HepG2 (cell line): ENCODE measurements around the gene RANBP3L. TPM values are rescaled to one million over a fixed set of nuclear protein-coding genes. Genes with fewer than 3 reads are reported as not detected.

Experiments used
- AGO2 ChIP-seq: fragments of 200-400 bp; formaldehyde crosslinking; optimal IDR thresholded peaks from 2 replicates; pipeline ENCODE3; 2017; ENCODE audit warnings: mild to moderate bottlenecking, low read depth, low read length, moderate library complexity
- ATF7-NPFF ChIP-seq: sonication (generic); formaldehyde crosslinking; IDR thresholded peaks from 2 replicates; pipeline ENCODE4 v1.8.1; 2023; ENCODE audit warnings: mild to moderate bottlenecking, low read depth, missing genetic modification reagents, moderate library complexity
- BCL6 ChIP-seq: IDR thresholded peaks from 2 replicates; pipeline ENCODE4 v1.6.1; 2016; ENCODE audit warnings: missing genetic modification reagents, missing compliant biosample characterization
- DRAP1 ChIP-seq: IDR thresholded peaks from 2 replicates; pipeline ENCODE4 v1.6.1; 2016; ENCODE audit warnings: missing genetic modification reagents, missing compliant biosample characterization
- DZIP1 ChIP-seq: sonication (generic); formaldehyde crosslinking; IDR thresholded peaks from 2 replicates; pipeline ENCODE4 v1.5.0; 2020; ENCODE audit warnings: mild to moderate bottlenecking, missing genetic modification reagents
- EED ChIP-seq: sonication (generic); formaldehyde crosslinking; IDR thresholded peaks from 2 replicates; pipeline ENCODE4 v1.5.0; 2020; ENCODE audit warnings: mild to moderate bottlenecking, missing genetic modification reagents
- GABPB1 ChIP-seq: IDR thresholded peaks from 2 replicates; pipeline ENCODE4 v1.6.1; 2016; ENCODE audit warnings: mild to moderate bottlenecking, missing genetic modification reagents, moderate library complexity, missing compliant biosample characterization
- HDAC1 ChIP-seq: sonication (generic); formaldehyde crosslinking; IDR thresholded peaks from 2 replicates; pipeline ENCODE4 v1.5.1; 2020; ENCODE audit warnings: mild to moderate bottlenecking, missing genetic modification reagents
- JUN ChIP-seq: sonication (generic); formaldehyde crosslinking; IDR thresholded peaks from 2 replicates; pipeline ENCODE4 v1.4.0; 2020; ENCODE audit warnings: mild to moderate bottlenecking, missing genetic modification reagents
- NRL ChIP-seq: sonication (generic); formaldehyde crosslinking; IDR thresholded peaks from 2 replicates; pipeline ENCODE4 v1.5.0; 2020; ENCODE audit warnings: missing genetic modification reagents, mild to moderate bottlenecking, moderate library complexity, borderline replicate concordance
- PHF8 ChIP-seq: sonication (generic); formaldehyde crosslinking; IDR thresholded peaks from 2 replicates; pipeline ENCODE4 v1.5.0; 2020; ENCODE audit warnings: missing genetic modification reagents
- PITX1 ChIP-seq: sonication (generic); formaldehyde crosslinking; IDR thresholded peaks from 2 replicates; pipeline ENCODE4 v1.5.1; 2020; ENCODE audit warnings: mild to moderate bottlenecking, missing genetic modification reagents
- RFX5 ChIP-seq: IDR thresholded peaks from 2 replicates; pipeline ENCODE4 v1.6.1; 2011; ENCODE audit warnings: low read depth, low read length, improper control_type of control experiment
- TAF1 ChIP-seq: sonication (generic); formaldehyde crosslinking; IDR thresholded peaks from 2 replicates; pipeline ENCODE4 v1.4.0; 2020; ENCODE audit warnings: missing genetic modification reagents
- ZFP82 ChIP-seq: sonication (generic); formaldehyde crosslinking; IDR thresholded peaks from 2 replicates; pipeline ENCODE4 v1.5.1; 2020; ENCODE audit warnings: mild to moderate bottlenecking, missing genetic modification reagents, borderline replicate concordance
- ZFX ChIP-seq: sonication (generic); formaldehyde crosslinking; IDR thresholded peaks from 2 replicates; pipeline ENCODE4 v1.4.0; 2020; ENCODE audit warnings: mild to moderate bottlenecking, low read depth, missing genetic modification reagents, moderate library complexity
- ZNF451 ChIP-seq: sonication (generic); formaldehyde crosslinking; IDR thresholded peaks from 2 replicates; pipeline ENCODE4 v1.5.0; 2020; ENCODE audit warnings: mild to moderate bottlenecking, missing genetic modification reagents
- ZNF567 ChIP-seq: sonication (generic); formaldehyde crosslinking; IDR thresholded peaks from 2 replicates; pipeline ENCODE4 v1.8.1; 2023; ENCODE audit warnings: mild to moderate bottlenecking, missing genetic modification reagents, borderline replicate concordance
- ZNF580 ChIP-seq: IDR thresholded peaks from 2 replicates; pipeline ENCODE4 v1.6.1; 2016; ENCODE audit warnings: low read depth, borderline replicate concordance
- ZNF605 ChIP-seq: sonication (generic); formaldehyde crosslinking; IDR thresholded peaks from 2 replicates; pipeline ENCODE4 v1.8.0; 2022; ENCODE audit warnings: mild to moderate bottlenecking, missing genetic modification reagents
- ZNF652 ChIP-seq: IDR thresholded peaks from 2 replicates; pipeline ENCODE4 v1.6.1; 2016; ENCODE audit warnings: low read depth, borderline replicate concordance
- ZNF784 ChIP-seq: sonication (generic); formaldehyde crosslinking; IDR thresholded peaks from 2 replicates; pipeline ENCODE4 v1.5.1; 2020; ENCODE audit warnings: missing genetic modification reagents, mild to moderate bottlenecking, borderline replicate concordance
- ZSCAN5A ChIP-seq: sonication (generic); formaldehyde crosslinking; IDR thresholded peaks from 2 replicates; pipeline ENCODE4 v1.8.0; 2022; ENCODE audit warnings: mild to moderate bottlenecking, missing genetic modification reagents, borderline replicate concordance
- polyA plus RNA-seq, 8 experiments: library from polyadenylated mRNA; depleted of rRNA in 3 of 8; stranded (reverse) in 7 of 8; unstranded in 1 of 8; fragments of >200 nt; fragmentation: Illumina TruSeq in 4 of 8; extraction: Trizol in 4 of 8; gene quantifications; 2 replicates each; pipeline versions ENCODE4 v1.2.1 to v1.2.3, GENCODE V29; 2011 to 2016; ENCODE audit warnings: low read depth in 4 of 8, missing spikeins in 1 of 8, mixed read lengths in 1 of 8; ENCODE audit not compliant: insufficient read depth in 1 of 8
- total RNA-seq, 5 experiments: library from RNA; depleted of rRNA; stranded (reverse); fragments of >200 nt; fragmentation: Illumina TruSeq; extraction: Trizol; gene quantifications; 2 replicates each; pipeline ENCODE4 v1.2.3, GENCODE V29; 2016; ENCODE audit warnings: low read depth in 1 of 5

Gene RANBP3L
- total and polyA plus RNA-seq, 2 of the 13 experiments (the other 11 are each of a cell fraction or from before 2014, with no cell fraction given), result 0.09 TPM; not detected in 1

- TF ChIP-seq DRAP1 (peak; percentile 45), ZNF605 (CRISPR knock-in tag) (peak; percentile 87), PITX1 (peak; percentile 73), ZNF451 (no peak), HDAC1 (CRISPR knock-in tag) (0 out of 2 replicates have a peak, but pooled peaks have one; percentile 48), EED (CRISPR knock-in tag) (0 out of 2 replicates have a peak, but pooled peaks have one; percentile 78), ZNF580 (0 out of 2 replicates have a peak, but pooled peaks have one; percentile 14), JUN (peak; percentile 22; the same call in 1 of the 2 replicates), ZFP82 (CRISPR knock-in tag) (0 out of 2 replicates have a peak, but pooled peaks have one; percentile 25), ZNF652 (peak; percentile 8; the same call in 1 of the 2 replicates), ZSCAN5A (CRISPR knock-in tag) (peak; percentile 20; the same call in 1 of the 2 replicates), DZIP1 (CRISPR knock-in tag) (no peak), ZNF784 (0 out of 2 replicates have a peak, but pooled peaks have one; percentile 52), GABPB1 (CRISPR knock-in tag) (peak; percentile 57; the same call in 1 of the 2 replicates), RFX5 (no peak), NRL (CRISPR knock-in tag) (0 out of 2 replicates have a peak, but pooled peaks have one; percentile 55), BCL6 (CRISPR knock-in tag) (peak; percentile 13; the same call in 1 of the 2 replicates), ZNF567 (CRISPR knock-in tag) (0 out of 2 replicates have a peak, but pooled peaks have one; percentile 2), TAF1 (CRISPR knock-in tag) (peak; percentile 63), ZFX (CRISPR knock-in tag) (peak; percentile 92), ATF7-NPFF (CRISPR knock-in tag) (peak; percentile 42; the same call in 1 of the 2 replicates), AGO2 (peak; percentile 65), PHF8 (peak; percentile 75)
These were observed 60.7 kb downstream of the RANBP3L start (continued) for GRCh38 chr5:36240779-36241630.
